ENCODE data around the gene PGAM5. TPM values are rescaled to one million over a fixed set of nuclear protein-coding genes. Genes with fewer than 3 reads are reported as not detected.

Gene PGAM5
- total and polyA plus RNA-seq, 2 of the 13 experiments (the other 11 are each of a cell fraction or from before 2014, with no cell fraction given) = 18.0 to 77.9 TPM

DNA sequence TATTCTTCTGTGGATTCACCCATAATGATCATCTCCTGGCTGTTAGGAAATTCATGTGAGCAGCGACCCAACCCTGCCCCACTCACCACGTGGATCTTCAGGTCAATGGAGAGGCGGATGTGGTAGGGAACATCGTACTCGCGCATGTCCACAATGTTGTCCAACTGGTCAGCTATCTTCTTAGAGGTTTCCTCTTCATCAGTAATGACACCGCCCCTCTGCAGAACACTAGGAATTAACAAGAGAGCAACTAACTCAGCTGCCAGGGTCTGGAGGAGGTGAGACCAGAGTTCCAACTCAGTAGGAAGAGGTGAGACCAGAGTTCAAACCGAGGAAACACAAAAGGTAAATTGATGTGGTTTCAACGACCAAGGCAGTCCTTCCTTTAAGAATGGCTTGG is 33.1 kb upstream of the PGAM5 start (continued):
- TF ChIP-seq GZF1 (CRISPR knock-in tag; IDR thresholded peaks at IDR 0.05) (no peak), ELF1 (CRISPR knock-in tag; IDR thresholded peaks at IDR 0.05) (no peak), ZNF382 (CRISPR knock-in tag; IDR thresholded peaks at IDR 0.05; ENCODE audit: borderline replicate concordance) (no peak), CENPT (CRISPR knock-in tag; IDR thresholded peaks at IDR 0.05; ENCODE audit: low read depth) (no peak), RARG (CRISPR knock-in tag; IDR thresholded peaks at IDR 0.05; ENCODE audit: low read depth) (no peak)
- TF ChIP-seq, protein P1, sequence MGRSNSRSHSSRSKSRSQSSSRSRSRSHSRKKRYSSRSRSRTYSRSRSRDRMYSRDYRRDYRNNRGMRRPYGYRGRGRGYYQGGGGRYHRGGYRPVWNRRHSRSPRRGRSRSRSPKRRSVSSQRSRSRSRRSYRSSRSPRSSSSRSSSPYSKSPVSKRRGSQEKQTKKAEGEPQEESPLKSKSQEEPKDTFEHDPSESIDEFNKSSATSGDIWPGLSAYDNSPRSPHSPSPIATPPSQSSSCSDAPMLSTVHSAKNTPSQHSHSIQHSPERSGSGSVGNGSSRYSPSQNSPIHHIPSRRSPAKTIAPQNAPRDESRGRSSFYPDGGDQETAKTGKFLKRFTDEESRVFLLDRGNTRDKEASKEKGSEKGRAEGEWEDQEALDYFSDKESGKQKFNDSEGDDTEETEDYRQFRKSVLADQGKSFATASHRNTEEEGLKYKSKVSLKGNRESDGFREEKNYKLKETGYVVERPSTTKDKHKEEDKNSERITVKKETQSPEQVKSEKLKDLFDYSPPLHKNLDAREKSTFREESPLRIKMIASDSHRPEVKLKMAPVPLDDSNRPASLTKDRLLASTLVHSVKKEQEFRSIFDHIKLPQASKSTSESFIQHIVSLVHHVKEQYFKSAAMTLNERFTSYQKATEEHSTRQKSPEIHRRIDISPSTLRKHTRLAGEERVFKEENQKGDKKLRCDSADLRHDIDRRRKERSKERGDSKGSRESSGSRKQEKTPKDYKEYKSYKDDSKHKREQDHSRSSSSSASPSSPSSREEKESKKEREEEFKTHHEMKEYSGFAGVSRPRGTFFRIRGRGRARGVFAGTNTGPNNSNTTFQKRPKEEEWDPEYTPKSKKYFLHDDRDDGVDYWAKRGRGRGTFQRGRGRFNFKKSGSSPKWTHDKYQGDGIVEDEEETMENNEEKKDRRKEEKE (IDR thresholded peaks at IDR 0.05) = no peak

DNA sequence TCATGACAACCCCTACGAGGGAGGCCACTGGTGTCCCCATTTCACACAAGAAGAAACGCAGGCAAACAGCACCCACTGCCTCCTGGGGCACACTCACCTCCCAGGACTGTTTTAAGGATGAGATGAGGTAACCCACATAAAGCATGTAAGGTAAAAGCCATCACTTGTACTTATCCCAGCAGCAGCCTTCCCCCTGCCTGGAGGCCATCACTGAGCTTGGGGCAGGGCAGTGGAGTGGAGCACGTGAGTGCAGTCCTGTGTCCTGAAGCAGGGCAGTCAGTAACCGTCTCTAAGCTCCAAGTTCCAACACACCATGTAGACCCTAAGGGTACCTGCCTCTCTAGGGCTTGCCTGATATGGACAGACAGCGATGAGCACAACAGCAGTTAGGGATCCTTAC is 25.2 kb upstream of the PGAM5 start:
- ATAC-seq = no peak
- Histone ChIP-seq H4K20me1 (ENCODE audit: insufficient read depth, low read length) (peaks cover 6% of the 10 kb centered on the region; the same call in 1 of the 2 replicates), H3K4me2 (ENCODE audit: low read depth, low read length) (peak overlapping the region; percentile 57), H3K4me3 (replicated peaks in 1 of 3; ENCODE audit: insufficient read depth in 1 of 3, low read depth in 2 of 3, low read length in 3 of 3) (peak overlapping the region in 2 of 3 experiments; percentile 4 to 79; a peak in 3 of 6 replicates), H2AFZ (ENCODE audit: low read length) (no peak overlapping the region), H3K79me2 (ENCODE audit: insufficient read depth, low read length) (peaks cover 50% of the 10 kb centered on the region), H3K27me3 (ENCODE audit: control insufficient read depth in 1 of 2, insufficient read depth in 2 of 2, low read length in 2 of 2) (no peaks in the 10 kb centered on the region), H3K9me3 (ENCODE audit: low read length) (no peaks in the 10 kb centered on the region), H3K27ac (ENCODE audit: extremely low read length, insufficient read depth, low read length) (no peak overlapping the region), H3K36me3 (replicated peaks in 1 of 2; ENCODE audit: control insufficient read depth in 1 of 2, insufficient read depth in 2 of 2, low read length in 2 of 2) (peaks cover 0 to 3% of the 10 kb centered on the region in 2 experiments; a peak in 1 of 5 replicates), H3K9ac (ENCODE audit: insufficient read depth, low read depth, low read length) (peak overlapping the region; percentile 25; the same call in 1 of the 2 replicates), H3K4me1 (ENCODE audit: insufficient read depth, low read length) (peaks cover 25% of the 10 kb centered on the region)
- CTCF ChIA-PET (ENCODE audit: low intra/inter-chr PET ratio, low total read pairs) = no interaction called here
- no peak for FAIRE-seq
- POLR2A ChIA-PET = no interaction called here
- in situ Hi-C loops (cut with HindIII; ENCODE audit: extremely low pct_ligation_motif_present, low pct_unique_long_range_greater_than_20kb) (no loop called here), intact Hi-C loops (cut with micrococcal nuclease; ENCODE audit: unreplicated experiment) (no loop called here)
- 73% methylated on average over 4 of the region's 5 CpGs for WGBS (ENCODE audit: low lambda C conversion rate)
- TSS peak; percentile 88 for BruUV-seq (replicated peaks)
- no peak for DNase-seq (ENCODE audit: low spot score)
- TF ChIP-seq SIX1 (CRISPR knock-in tag; IDR thresholded peaks at IDR 0.05; ENCODE audit: borderline replicate concordance) (no peak), SRF (IDR thresholded peaks at IDR 0.05; ENCODE audit: low read depth, low read length) (no peak), SYNCRIP (IDR thresholded peaks at IDR 0.05; ENCODE audit: insufficient read depth, low read depth, low read length) (no peak), SPEN (CRISPR knock-in tag; IDR thresholded peaks at IDR 0.05; ENCODE audit: low read depth) (no peak), MBD4 (IDR thresholded peaks at IDR 0.05; ENCODE audit: borderline replicate concordance, low read length) (no peak), ZNF160 (CRISPR knock-in tag; IDR thresholded peaks at IDR 0.05) (no peak), ZNF30 (CRISPR knock-in tag; IDR thresholded peaks at IDR 0.05) (no peak), ZNF629 (CRISPR knock-in tag; conservative IDR thresholded peaks at IDR 0.05) (no peak), ZFP36 (IDR thresholded peaks at IDR 0.05; ENCODE audit: borderline replicate concordance, low read depth, low read length, partially characterized antibody) (no peak), ZNF367 (CRISPR knock-in tag; IDR thresholded peaks at IDR 0.05; ENCODE audit: borderline replicate concordance) (no peak), EEA1 (CRISPR knock-in tag; IDR thresholded peaks at IDR 0.05; ENCODE audit: borderline replicate concordance) (no peak)
- TF ChIP-seq, protein P2, sequence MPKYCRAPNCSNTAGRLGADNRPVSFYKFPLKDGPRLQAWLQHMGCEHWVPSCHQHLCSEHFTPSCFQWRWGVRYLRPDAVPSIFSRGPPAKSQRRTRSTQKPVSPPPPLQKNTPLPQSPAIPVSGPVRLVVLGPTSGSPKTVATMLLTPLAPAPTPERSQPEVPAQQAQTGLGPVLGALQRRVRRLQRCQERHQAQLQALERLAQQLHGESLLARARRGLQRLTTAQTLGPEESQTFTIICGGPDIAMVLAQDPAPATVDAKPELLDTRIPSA (CRISPR knock-in tag; IDR thresholded peaks at IDR 0.05; ENCODE audit: borderline replicate concordance) = no peak
